ENCODE data around the gene KDM4B.
"Not testable (repeated sequence)": the region's sequence is repeated elsewhere in the genome, so short reads cannot be mapped to it uniquely, and the experiment has no call there.

Gene KDM4B

DNA sequence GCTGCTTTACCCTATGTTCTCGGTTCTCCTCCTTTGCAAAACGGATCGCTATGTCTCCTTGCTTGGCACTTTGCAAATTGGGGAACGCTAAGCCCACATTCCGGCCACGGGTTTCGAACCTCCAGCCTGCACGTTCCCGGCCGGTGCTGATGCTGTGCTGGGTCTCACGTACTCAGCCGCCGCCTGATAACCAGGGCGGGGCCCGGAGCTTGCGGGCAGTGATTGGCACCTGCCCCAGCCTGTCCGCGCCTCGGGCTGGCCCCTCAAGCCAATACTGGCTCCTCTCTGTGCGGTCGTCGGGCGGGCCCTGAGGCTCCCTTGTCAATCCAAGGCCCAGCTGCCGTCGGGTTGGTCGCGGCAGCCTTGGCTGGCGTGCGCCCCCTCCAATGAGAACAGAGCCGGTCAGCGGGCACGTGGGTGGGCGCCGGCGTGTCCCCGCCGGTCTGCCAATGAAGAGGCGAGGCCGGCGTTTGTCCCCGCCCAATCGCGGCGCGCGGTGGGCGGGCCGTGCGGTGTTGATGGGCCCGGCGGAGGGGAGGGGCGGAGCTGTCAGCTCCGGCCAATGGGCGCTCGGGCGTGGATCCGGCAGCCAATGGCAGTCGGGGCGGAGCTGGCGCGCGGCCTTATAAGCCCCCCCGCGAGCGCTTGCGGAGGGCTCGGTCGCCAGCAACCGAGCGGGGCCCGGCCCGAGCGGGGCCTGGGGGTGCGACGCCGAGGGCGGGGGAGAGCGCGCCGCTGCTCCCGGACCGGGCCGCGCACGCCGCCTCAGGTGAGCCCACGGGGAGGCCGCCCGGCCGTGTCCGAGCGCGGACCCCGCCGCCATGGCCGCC is at the start of gene KDM4B:
KDM4B (plus strand) TSS at position 652 of the 830 bp plus-strand sequence. CDS start 63,778 bp downstream, outside the sequence.
- peak; percentile 100 for DNase-seq

DNA sequence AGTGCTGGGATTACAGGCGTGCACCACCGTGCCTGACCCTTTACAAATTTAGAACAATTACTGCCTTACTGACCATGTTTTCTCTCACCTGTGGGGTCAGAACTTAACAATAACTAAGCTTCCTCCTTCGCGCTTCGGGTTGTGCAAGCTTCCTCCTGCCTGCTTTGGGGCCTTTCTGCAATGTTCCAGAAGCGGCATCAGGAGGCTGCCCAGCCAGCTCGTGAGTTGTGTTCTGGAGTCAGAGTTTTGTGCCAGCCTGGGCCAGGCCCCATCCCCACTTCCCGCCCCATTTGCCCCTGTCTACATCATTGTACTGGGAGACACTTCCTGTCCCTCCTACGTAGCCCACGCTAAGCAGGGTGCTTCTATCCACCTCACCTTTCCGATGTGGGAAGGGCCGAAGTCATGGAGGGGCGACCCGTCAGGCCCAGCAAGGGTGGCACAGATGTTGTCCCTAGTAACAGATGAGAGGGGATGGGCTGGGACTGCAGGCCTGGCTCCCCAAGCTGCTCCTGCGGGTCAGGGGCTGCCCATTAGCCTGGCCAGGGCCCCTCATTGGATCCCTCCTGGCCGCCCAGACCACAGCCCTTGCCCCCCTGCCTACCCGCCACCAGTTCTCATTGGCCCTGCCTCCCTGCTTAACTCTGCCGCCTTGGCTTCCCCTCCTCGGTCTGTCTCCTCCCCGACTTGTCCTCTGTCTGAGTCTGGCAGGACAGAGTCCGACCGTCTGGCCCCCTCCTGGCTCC is 46.2 kb upstream of the KDM4B start:
- peak; percentile 74 for DNase-seq

DNA sequence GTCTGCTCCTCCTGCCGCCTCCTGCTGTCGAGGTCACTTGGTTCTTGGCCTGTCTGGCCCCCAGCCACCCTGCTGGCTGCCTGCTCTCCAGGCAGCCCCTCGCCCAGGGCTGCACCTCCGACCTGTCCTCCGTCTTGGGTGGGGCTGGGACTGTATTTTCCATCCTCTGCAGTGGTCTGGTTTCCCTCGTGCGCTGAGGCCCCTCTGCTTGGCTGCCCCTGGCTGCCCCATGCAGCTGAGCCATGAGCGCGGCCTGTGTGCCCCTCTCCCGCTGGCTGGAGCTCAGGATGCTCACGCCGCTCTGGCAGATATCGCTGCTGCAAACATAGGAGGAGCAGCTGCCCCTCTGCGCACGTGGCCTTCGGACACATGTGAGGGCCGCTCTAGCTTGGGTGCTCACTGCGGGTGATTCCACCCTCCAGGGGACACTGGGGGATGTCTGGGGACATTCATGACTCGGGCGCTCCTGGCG is 45.6 kb upstream of the KDM4B start:
- no peak for DNase-seq

DNA sequence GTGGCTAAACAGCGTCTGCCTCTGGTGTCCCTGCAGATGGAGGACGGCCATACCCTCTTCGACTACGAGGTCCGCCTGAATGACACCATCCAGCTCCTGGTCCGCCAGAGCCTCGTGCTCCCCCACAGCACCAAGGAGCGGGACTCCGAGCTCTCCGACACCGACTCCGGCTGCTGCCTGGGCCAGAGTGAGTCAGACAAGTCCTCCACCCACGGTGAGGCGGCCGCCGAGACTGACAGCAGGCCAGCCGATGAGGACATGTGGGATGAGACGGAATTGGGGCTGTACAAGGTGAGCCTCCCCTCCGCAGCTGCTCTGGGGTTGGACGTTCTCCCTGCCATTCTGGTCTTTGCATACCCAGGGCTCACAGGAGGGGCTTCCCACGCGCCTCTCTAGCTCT is 39.7 kb upstream of the KDM4B start:
- no peak for DNase-seq

DNA sequence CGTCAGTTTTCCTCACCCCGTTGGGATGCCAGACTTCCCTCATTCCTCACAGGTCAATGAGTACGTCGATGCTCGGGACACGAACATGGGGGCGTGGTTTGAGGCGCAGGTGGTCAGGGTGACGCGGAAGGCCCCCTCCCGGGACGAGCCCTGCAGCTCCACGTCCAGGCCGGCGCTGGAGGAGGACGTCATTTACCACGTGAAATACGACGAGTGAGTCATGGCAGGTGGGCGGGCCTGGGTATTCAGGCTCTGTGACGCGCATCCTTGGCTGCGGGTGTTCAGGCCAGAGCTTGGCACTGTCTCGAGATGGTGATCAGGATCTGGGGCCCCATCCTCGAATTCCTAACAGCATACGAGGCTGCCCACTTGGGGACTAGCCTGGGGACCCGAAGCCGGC is 38.2 kb upstream of the KDM4B start:
- DNase-seq: no peak

DNA sequence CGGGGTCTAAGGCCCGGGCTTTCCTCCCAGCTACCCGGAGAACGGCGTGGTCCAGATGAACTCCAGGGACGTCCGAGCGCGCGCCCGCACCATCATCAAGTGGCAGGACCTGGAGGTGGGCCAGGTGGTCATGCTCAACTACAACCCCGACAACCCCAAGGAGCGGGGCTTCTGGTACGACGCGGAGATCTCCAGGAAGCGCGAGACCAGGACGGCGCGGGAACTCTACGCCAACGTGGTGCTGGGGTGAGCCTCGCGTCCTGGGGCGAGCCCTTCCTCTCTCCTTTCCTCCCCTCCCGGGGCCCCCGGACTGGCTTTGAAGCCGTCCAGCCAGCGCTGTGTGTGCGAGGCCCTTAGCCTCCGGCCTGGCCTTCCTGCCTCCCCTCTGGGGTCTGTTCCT is 36.2 kb upstream of the KDM4B start:
- DNase-seq: no peak

DNA sequence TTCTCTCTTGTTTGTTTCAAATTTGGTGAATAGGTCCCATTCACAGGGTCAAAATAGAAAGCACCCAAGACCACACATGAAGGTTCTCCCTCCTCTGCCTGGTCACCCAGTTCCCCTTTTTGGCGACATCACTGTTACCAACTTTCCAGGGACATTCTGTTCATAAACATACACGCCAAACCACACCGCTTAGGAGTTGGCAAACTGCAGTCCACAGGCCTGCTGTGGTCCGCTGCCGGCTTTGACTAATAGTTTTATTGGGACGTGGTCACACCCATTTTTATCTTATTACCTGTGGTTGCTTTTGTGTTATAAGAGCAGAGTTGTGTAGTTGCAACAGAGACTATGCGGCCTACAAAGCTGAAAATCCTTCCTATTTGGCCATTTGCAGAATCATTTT is 35.4 kb upstream of the KDM4B start:
- no peak for DNase-seq

DNA sequence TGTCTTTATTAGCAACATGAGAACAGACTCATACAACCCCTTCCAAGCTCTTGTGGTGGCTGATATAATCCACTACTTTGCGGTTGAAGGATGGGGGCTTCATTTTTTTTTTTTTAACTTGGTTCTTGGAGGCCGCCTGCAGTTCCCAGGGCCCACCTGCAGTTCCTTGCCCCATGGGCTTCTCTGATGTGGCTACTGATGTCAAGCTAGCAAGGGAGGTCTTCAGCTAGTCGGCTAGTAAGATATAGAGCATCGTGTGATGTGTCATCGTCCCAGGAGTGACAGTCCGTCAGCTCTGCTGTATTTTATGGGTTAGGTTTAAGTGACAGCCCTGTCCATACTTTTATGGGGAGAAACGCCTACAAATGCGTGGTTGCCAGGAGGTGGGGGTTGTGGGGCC is 33.5 kb upstream of the KDM4B start:
- no peak for DNase-seq

DNA sequence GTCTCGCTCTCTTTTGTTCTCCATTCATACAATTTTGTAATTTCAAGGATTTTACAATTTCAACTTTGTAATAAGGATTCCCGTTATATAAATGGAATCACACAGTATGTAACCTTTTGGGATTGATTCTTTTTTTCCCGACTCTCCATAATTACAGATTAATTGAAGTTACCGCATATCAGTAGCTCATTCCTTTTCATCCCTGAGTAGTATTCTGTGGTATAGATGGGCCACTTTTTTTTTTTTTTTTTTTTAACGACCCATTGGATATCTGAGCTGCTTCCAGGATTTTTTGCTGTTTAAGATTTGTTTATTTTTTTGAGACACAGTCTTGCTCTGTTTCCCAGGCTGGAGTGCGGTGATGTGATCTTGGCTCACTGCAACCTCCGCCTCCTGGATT is 31.9 kb upstream of the KDM4B start:
- no peak for DNase-seq

DNA sequence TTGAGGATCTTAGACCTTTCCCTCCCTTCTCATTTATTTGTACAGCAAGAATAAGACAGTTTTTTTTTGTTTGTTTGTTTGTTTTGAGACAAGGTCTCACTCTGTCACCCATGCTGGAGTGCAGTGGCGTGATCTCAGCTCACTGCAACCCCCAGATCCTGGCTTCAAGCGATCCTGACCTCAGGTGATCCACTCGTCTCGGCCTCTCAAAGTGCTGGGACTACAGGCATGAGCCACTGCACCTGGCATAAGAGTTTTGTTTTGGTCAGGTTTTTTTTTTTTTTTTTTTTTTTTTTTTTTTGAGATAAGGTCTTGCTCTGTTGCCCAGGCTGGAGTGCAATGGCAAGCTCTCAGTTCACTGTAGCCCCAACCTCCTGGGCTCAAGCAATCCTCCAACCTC is 30.5 kb upstream of the KDM4B start:
- not testable (repeated sequence) for DNase-seq

DNA sequence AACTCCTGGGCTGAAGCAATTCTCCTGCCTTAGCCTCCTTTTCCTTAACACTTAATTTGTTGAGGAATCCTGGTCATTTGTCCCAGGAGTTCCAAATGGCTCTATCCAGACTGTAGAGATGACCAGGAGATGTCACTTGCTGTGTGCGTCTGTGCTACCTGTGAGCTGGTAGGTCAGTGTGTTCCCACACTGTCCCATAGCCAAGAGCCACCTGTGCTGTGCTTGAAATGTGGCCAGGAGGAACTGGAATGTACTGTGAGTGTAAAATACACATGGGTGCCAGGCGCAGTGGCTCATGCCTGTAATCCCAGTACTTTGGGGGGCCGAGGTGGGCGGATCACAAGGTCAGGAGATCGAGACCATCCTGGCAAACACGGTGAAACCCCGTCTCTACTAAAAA is 29.4 kb upstream of the KDM4B start:
- no peak for DNase-seq

DNA sequence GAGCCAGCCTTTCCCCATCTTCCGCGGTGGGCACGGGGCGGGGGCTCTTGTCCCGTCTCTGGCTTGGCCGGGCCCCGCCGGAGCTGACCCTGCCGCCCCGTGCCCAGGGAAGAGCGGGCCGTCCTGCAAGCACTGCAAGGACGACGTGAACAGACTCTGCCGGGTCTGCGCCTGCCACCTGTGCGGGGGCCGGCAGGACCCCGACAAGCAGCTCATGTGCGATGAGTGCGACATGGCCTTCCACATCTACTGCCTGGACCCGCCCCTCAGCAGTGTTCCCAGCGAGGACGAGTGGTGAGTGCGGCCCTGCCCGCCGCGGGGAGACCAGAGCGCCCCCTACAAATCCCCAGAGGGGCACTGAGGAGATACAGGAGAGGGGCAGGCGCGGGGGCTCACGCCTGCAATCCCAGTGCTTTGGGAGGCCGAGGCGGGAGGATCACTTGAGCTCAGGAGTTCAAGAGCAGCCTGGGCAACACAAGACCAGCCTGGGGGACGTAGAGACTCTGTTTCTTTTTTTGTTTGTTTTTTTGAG is 27.2 kb upstream of the KDM4B start:
- not testable (repeated sequence) for DNase-seq

DNA sequence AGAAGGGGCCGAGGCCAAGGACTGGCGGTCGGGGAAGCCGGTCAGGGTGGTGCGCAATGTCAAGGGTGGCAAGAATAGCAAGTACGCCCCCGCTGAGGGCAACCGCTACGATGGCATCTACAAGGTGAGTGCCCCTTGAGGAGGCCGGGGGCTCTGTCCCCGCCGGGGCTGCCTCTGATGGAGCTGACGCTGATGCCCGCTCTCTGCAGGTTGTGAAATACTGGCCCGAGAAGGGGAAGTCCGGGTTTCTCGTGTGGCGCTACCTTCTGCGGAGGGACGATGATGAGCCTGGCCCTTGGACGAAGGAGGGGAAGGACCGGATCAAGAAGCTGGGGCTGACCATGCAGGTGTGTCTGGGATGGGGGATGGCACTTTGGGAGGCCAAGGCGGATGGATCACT is 18.3 kb upstream of the KDM4B start:
- not testable (repeated sequence) for DNase-seq

DNA sequence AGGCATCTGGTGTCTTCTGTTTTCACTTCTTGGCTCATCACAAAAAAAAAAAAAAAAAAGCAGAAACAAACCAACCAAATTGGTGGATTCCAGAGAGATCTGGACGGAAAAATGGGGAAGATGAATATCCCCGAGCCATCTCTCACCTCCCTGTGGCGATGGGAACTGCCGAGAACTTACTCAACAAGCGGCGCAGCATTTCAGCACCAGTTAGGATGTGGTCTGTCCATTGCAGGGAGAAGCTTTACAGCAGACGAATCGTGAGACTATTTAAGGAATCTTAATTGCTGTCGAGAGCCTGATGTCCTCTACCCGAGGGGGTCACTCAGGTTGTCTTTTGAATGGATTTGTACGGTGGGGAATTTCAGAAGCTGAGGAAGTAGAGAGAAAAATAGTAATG is 17.3 kb upstream of the KDM4B start:
- DNase-seq: peak; percentile 92

DNA sequence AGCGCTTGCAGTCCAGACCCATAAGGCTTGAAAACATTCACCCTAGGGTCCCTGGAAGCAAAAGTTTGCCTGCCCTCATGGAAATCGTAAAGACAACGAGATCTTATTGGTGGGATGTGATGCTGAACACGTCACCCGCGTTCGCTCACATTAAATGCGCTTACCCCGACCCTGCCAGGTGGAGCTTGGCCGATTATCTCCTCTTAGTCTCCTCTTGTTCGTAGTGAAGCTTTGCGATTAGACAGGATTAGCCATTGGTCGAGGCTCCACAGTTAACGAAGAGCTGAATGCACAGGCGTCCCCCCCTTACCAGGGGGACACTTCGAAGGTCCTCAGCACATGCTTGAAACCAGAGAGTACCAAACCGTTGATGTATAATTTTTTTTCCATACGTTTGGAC is 16.0 kb upstream of the KDM4B start:
- no peak for DNase-seq

DNA sequence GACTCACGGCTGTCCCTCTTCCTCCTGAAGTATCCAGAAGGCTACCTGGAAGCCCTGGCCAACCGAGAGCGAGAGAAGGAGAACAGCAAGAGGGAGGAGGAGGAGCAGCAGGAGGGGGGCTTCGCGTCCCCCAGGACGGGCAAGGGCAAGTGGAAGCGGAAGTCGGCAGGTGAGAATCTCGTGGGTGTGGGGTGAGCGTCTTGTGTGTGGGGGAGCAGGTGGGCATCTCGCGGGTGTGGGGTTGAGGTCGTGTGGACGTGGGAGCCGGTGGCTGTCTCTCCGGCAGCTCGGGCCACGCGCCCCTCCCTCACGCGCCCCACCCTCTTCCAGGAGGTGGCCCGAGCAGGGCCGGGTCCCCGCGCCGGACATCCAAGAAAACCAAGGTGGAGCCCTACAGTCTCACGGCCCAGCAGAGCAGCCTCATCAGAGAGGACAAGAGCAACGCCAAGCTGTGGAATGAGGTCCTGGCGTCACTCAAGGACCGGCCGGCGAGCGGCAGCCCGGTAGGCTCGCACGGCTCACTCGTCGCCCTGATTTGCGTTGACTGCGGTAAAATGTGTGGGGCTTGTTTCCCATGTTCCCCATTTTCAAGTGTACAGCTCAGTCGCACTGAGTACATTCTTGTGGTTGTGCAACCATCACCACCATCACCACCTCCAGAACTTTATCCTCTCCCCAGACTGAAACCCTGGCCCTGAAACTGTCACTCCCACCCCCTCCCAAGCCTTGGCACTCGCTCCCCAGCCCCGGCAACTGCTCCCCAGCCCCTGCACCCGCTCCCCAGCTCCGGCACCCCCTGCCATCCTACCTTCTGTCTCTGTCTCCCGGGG is 14.4 kb upstream of the KDM4B start:
- not testable (repeated sequence) for DNase-seq

DNA sequence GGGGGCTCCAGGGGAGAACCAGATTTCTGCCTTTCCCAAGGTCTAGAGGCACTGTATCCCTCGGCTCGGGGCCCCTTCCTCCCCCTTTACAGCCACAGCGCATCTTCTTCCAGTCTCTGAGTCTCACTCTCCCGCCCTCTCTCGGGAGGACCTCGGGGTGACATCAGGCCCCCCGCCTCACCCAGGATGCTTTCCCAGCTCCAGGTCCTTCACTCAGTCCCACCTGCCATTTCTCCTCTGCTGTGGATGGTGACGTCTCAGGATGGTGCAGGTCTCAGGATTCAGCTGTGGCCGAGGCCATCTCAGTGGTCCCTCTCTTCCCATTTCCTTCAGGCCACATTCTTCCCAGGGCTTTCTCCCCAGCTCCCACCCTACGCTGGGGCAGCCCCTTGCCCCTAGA is 13.6 kb upstream of the KDM4B start:
- DNase-seq: no peak

DNA sequence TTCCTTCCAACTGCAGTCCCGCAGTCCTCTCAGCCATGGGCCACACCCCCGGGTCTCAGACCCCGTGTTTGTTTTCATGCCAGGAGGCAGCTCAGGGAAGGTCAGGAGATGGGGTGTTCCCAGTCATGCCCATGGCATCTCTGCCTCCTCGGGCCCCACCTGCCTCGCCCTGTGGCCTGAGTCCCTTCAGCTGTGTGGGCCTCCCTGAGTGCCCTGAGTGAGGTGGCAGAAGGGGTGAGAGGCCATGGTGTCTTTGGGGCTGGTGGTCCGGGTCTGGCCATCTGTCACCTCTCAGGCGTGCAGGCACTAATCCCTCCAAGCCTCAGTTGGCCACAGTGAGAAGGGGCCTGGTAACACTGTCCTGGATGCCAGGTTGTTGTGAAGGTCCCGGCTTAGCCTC is 10.9 kb upstream of the KDM4B start:
- no peak for DNase-seq

DNA sequence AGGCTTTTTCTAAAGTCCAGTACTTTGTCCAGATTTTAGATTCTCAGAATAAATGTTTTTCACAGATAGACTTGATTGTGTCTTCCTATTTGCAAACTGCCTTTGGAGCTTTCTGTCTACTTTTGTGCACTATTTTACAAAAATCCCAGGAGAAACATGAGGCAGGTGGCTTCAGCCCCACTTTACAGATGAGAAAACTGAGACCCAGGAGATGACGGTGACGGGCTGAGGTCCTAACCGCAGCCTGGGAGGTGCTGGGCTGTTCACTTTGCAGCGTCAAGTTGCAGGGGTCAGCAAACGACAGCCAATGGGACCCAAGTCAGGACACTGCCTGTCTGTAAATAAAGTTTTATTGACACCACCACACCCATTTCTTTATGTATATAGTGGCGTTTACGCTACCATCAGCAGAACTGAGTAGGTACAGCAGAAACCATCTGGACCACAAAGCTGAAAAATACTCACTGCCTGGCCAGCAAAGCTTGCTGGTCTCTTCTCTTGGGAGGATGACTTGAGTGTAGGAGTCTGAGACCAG is 6.8 kb upstream of the KDM4B start:
- DNase-seq: no peak

DNA sequence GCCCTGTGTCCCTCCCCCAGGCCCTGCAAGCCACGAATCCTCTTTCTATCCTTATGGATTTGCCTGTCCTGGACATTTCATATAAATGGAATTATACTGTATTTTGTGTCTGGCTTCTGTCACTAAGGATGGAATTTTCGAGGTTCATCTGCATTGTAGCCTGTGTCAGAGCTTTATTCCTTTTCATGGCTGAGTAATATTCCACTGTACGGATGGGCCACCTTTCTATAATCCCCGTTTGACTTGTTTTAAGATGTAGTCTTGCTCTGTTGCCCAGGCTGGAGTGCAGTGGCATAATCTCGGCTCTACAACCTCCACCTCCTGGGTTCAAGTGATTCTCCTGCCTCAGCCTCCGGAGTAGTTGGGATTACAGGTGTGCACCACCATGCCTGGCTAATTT is 3.9 kb upstream of the KDM4B start:
- no peak for DNase-seq

DNA sequence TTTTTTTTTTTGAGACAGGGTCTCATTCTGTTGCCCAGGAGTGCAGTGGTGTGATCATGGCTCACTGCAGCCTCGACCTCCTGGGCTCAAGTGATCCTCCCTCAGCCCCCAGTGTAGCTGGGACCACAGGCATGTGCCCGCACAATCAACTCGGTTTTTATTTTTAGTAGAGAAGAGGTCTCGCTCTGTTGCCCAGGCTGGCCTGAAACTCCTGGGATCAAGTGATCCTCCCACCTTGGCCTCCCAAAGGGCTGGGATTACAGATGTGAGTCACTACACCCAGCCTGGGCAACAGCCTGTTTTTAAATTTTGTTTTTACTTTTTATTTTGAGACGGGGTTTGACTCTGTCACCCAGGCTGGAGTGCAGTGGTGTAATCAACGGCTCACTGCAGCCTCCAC is 2.3 kb upstream of the KDM4B start:
- DNase-seq: no peak

DNA sequence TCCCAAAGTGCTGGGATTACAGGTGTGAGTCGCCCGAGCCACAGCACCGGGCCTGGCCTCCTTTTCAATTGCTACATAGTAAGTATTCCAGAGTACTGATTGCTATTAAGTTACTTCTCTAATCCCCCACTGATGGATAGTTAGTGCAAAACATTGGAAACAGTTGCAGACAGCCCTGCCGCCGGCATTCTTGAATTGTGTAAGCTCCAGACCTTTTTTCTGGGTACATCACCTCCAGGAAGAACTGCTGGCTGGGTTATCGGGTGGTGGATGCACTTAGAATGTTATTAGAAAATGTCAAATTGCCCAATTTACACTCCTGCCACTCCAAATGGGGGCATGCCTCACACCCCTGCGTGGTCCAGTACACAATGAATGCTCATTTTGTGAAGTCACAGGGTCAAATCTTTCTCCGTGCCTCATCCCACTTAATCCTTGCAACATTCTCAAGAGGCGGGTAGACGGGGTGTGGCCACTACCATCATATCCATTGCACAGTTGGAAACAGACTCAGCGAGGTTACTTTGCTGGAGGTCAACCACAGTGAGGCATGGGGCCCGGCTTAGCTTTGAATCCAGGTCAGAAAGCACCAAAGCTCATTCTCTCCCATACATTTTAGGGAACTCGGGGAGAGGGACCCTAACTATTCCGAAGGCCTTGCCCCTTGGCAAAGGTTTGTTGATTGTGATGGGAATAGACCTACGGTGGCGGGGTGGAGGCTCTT is 1.0 kb upstream of the KDM4B start:
- DNase-seq: no peak

All from islet precursor cell (in vitro differentiated cells).